Endothelial cell of umbilical vein (primary cell): ENCODE measurements around the gene LOXL4. TPM values are rescaled to one million over a fixed set of nuclear protein-coding genes. Genes with fewer than 3 reads are reported as not detected.

Source experiments
- BruUV-seq: library from RNA; stranded (reverse); fragments of 400-500 nt; replicated peaks from 2 replicates; lab custom pipeline; 2021; lab: Mats Ljungman, UMichigan
- CTCF ChIA-PET: fragments of 300-600, 350-600 bp; sonication (Branson Sonifier 250); formaldehyde crosslinking; loops from one replicate; lab custom pipeline; 2021; ENCODE audit warnings: antibody characterized with exemption, inconsistent platforms; lab: Charles Lee
- POLR2A ChIA-PET: fragments of 300-600, 350-600 bp; sonication (Branson Sonifier 250); formaldehyde crosslinking; loops from one replicate; lab custom pipeline; 2021; ENCODE audit warnings: antibody characterized with exemption, inconsistent platforms; lab: Charles Lee
- DNase-seq: peaks from one replicate; pipeline ENCODE4 v3.0.0-alpha.2; 2011; ENCODE audit warnings: low read depth, low spot score
- FAIRE-seq: peaks from 2 replicates; lab custom pipeline; 2011; peaks lifted over from hg19 to GRCh38; lab: Jason Lieb, UNC
- H2AFZ ChIP-seq: 2 replicates; pipeline ENCODE4 v1.6.0; 2012; ENCODE audit warnings: low read depth, low read length, control low read depth, inconsistent platforms
- H3K27ac ChIP-seq: 2 replicates; pipeline ENCODE4 v1.5.1; 2011; ENCODE audit warnings: low read depth, mild to moderate bottlenecking, control low read depth, low read length, moderate library complexity; ENCODE audit not compliant: insufficient read depth
- H3K27me3 ChIP-seq, 2 experiments: 2 replicates each; pipeline versions ENCODE4 v1.6.0 to v1.6.1; 2011; ENCODE audit warnings: low read length in 2 of 2, mixed read lengths in 1 of 2; ENCODE audit not compliant: control insufficient read depth in 2 of 2, insufficient read depth in 2 of 2
- H3K36me3 ChIP-seq, 2 experiments: 2 replicates in 1 of 2; 3 replicates in 1 of 2; pipeline ENCODE4 v1.5.1; 2011; ENCODE audit warnings: low read length in 2 of 2, mild to moderate bottlenecking in 1 of 2, moderate library complexity in 1 of 2; ENCODE audit not compliant: control insufficient read depth in 2 of 2, insufficient read depth in 2 of 2; ENCODE audit errors: extremely low read depth in 1 of 2
- H3K4me1 ChIP-seq: 3 replicates; pipeline ENCODE4 v1.5.1; 2011; ENCODE audit warnings: mild to moderate bottlenecking, low read length; ENCODE audit not compliant: control insufficient read depth, insufficient read depth; ENCODE audit errors: extremely low read depth
- H3K4me2 ChIP-seq: 2 replicates; pipeline ENCODE4 v1.6.1; 2011; ENCODE audit warnings: low read length, control low read depth, mixed read lengths; ENCODE audit not compliant: insufficient read depth
- H3K4me3 ChIP-seq, 3 experiments: fragments of 200-600 bp in 1 of 3; sonication (generic), shearing (Covaris generic) in 1 of 3; replicated peaks in 1 of 3; 2 replicates each; pipeline ENCODE4 v1.5.1; 2011 to 2016; ENCODE audit warnings: control low read depth in 3 of 3, low read length in 3 of 3, mild to moderate bottlenecking in 2 of 3, inconsistent platforms in 1 of 3, low read depth in 1 of 3, moderate library complexity in 1 of 3; ENCODE audit not compliant: insufficient read depth in 1 of 3
- H3K79me2 ChIP-seq: 2 replicates; pipeline ENCODE4 v1.6.0; 2012; ENCODE audit warnings: low read length, inconsistent platforms; ENCODE audit not compliant: control insufficient read depth, insufficient read depth
- H3K9ac ChIP-seq: replicated peaks from 2 replicates; pipeline ENCODE3; 2011; ENCODE audit warnings: low read length, control low read depth; ENCODE audit not compliant: insufficient read depth; ENCODE audit errors: extremely low read depth
- H3K9me1 ChIP-seq: replicated peaks from 3 replicates; pipeline ENCODE4 v1.6.0; 2011; ENCODE audit warnings: mild to moderate bottlenecking, low read length; ENCODE audit not compliant: control insufficient read depth, insufficient read depth; ENCODE audit errors: extremely low read depth
- H3K9me3 ChIP-seq: replicated peaks from 2 replicates; pipeline ENCODE4 v1.5.1; 2012; ENCODE audit warnings: low read length, inconsistent platforms; ENCODE audit not compliant: control insufficient read depth, insufficient read depth
- H4K20me1 ChIP-seq: replicated peaks from 2 replicates; pipeline ENCODE3; 2011; ENCODE audit warnings: mild to moderate bottlenecking, low read length; ENCODE audit not compliant: control insufficient read depth, insufficient read depth; ENCODE audit errors: extremely low read depth
- CTCF ChIP-seq, 2 donors: IDR thresholded peaks; 1 replicate in 1 of 2; 2 replicates in 1 of 2; pipeline ENCODE4 v1.5.1; 2011; ENCODE audit warnings: low read length in 2 of 2, mild to moderate bottlenecking in 2 of 2, moderate library complexity in 2 of 2, control low read depth in 1 of 2, inconsistent platforms in 1 of 2, low read depth in 1 of 2; ENCODE audit not compliant: insufficient read depth in 1 of 2; ENCODE audit errors: extremely low read depth in 1 of 2
- EZH2 ChIP-seq: IDR thresholded peaks from 2 replicates; pipeline ENCODE4 v1.6.1; 2012; ENCODE audit warnings: borderline replicate concordance, low read depth, mild to moderate bottlenecking, moderate library complexity, low read length, inconsistent platforms; ENCODE audit not compliant: severe bottlenecking
- FOS ChIP-seq: IDR thresholded peaks from 2 replicates; pipeline ENCODE4 v1.6.1; 2011; ENCODE audit warnings: mild to moderate bottlenecking, low read length, moderate library complexity, borderline replicate concordance; ENCODE audit not compliant: insufficient read depth
- GATA2 ChIP-seq: IDR thresholded peaks from 2 replicates; pipeline ENCODE4 v1.7.0; 2011; ENCODE audit warnings: low read depth, mild to moderate bottlenecking, moderate library complexity, mixed read lengths, low read length; ENCODE audit not compliant: insufficient read length, insufficient read depth
- JUN ChIP-seq: IDR thresholded peaks from 2 replicates; pipeline ENCODE4 v1.6.1; 2011; ENCODE audit warnings: borderline replicate concordance, low read depth; ENCODE audit not compliant: insufficient read length, insufficient read depth
- MYC ChIP-seq: IDR thresholded peaks from one replicate; pipeline ENCODE4 v1.6.1; 2011; ENCODE audit warnings: mild to moderate bottlenecking, low read depth, low read length
- POLR2A ChIP-seq: IDR thresholded peaks from 2 replicates; pipeline ENCODE4 v1.6.1; 2012; ENCODE audit warnings: low read depth, mild to moderate bottlenecking, control low read depth, low read length
- POLR2AphosphoS5 ChIP-seq: IDR thresholded peaks from 2 replicates; pipeline ENCODE4 v1.6.1; 2012; ENCODE audit warnings: low read depth, mild to moderate bottlenecking, control low read depth, low read length, moderate library complexity; ENCODE audit not compliant: insufficient read depth
- dilution Hi-C: fragments of 300-500 bp; cut with MboI; formaldehyde crosslinking; loops from one replicate; pipeline ENCODE4 v1.15.0; 2019; ENCODE audit warnings: low sequenced_read_pairs; ENCODE audit not compliant: extremely low pct_ligation_motif_present
- intact Hi-C: fragments of 100-400 bp; cut with micrococcal nuclease; formaldehyde crosslinking; loops from one replicate; pipeline ENCODE4 v1.10.0; 2022
- polyA plus RNA-seq, 4 experiments: library from polyadenylated mRNA; depleted of rRNA in 3 of 4; stranded (reverse) in 3 of 4; unstranded in 1 of 4; fragments of >200 nt; gene quantifications; 2 replicates each; pipeline versions ENCODE4 v1.2.1 to v1.2.3, GENCODE V29; 2011 to 2012; ENCODE audit warnings: missing spikeins in 1 of 4
- total RNA-seq: library from RNA; stranded (reverse); gene quantifications from 2 replicates; pipeline ENCODE4 v1.2.3, GENCODE V29; 2021
- TF ChIP-seq, protein P1 (sequence below): IDR thresholded peaks from 2 replicates; pipeline ENCODE4 v1.6.1; 2011; ENCODE audit not compliant: insufficient read depth, insufficient read length

Gene LOXL4
- total and polyA plus RNA-seq, 2 donors (not counting 3 experiments of a cell fraction or from before 2014, with no cell fraction given): 1.4 to 1.9 TPM

- no peaks in the 10 kb centered on the region for H4K20me1 ChIP-seq
- DNase-seq: no peak
- H3K9me1 ChIP-seq: no peaks in the 10 kb centered on the region
- no peaks in the 10 kb centered on the region for H3K4me1 ChIP-seq
- no TSS peak for BruUV-seq
- no peak overlapping the region for H3K4me2 ChIP-seq
- intact Hi-C loops (no loop called here), dilution Hi-C loops (no loop called here)
- H3K9me3 ChIP-seq: no peaks in the 10 kb centered on the region
- H3K36me3 ChIP-seq: no peaks in the 10 kb centered on the region
- H3K9ac ChIP-seq: no peak overlapping the region
- FAIRE-seq: no peak
- ChIA-PET POLR2A (no interaction called here), CTCF (interaction anchor here (1.0 to 1.6 kb wide), 4 partner anchors 10 to 20 kb away, joined by 3 to 5 read pairs (median 4); no protein-coding TSS in a partner anchor)
- H3K4me3 ChIP-seq: no peak overlapping the region
- H2AFZ ChIP-seq: no peak overlapping the region
- TF ChIP-seq MYC (no peak), EZH2 (no peak), POLR2AphosphoS5 (no peak), CTCF (IDR thresholded peaks at IDR 0.05; ENCODE audit: extremely low read depth in 1 of 2, insufficient read depth in 1 of 2, low read depth in 1 of 2, low read length in 2 of 2) (no peak), GATA2 (no peak), FOS (no peak), JUN (no peak), POLR2A (no peak)
- TF ChIP-seq, protein P1, sequence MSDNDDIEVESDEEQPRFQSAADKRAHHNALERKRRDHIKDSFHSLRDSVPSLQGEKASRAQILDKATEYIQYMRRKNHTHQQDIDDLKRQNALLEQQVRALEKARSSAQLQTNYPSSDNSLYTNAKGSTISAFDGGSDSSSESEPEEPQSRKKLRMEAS: no peak
- peaks cover 5 to 12% of the 10 kb centered on the region in 2 experiments for H3K27me3 ChIP-seq
- H3K79me2 ChIP-seq: no peaks in the 10 kb centered on the region
- no peak overlapping the region for H3K27ac ChIP-seq
Measured at GRCh38 chr10:98295907-98296306, 27.9 kb upstream of the LOXL4 start.
